Gastrocnemius medialis (tissue), 4 donors: ENCODE results near the gene KRT86.

Source experiments
- CTCF ChIP-seq, 5 experiments: fragments of 450-650 bp in 3 of 5; fragments of 200-600 bp in 2 of 5; sonication (generic) in 2 of 5; IDR thresholded peaks in 4 of 5; conservative IDR thresholded peaks in 1 of 5; 1 replicate in 4 of 5; 2 replicates in 1 of 5; pipeline ENCODE4 v1.5.1; 2016 to 2019; ENCODE audit warnings: antibody characterized with exemption in 5 of 5, mild to moderate bottlenecking in 3 of 5, moderate library complexity in 3 of 5
- POLR2A ChIP-seq, 2 donors: fragments of 450-650 bp; IDR thresholded peaks; one replicate each; pipeline ENCODE4 v1.6.1; 2017; ENCODE audit warnings: antibody characterized with exemption in 2 of 2, mild to moderate bottlenecking in 2 of 2, moderate library complexity in 2 of 2

- no peak for TF ChIP-seq CTCF (IDR thresholded peaks at IDR 0.05 in 4 of 5, conservative IDR thresholded peaks at IDR 0.05 in 1 of 5)
- TF ChIP-seq POLR2A (IDR thresholded peaks at IDR 0.05), result no peak
Measured at GRCh38 chr12:52336641-52337040, 62.2 kb downstream of the KRT86 start.
